ENCODE data around the gene NFATC3. TPM values are rescaled to one million over a fixed set of nuclear protein-coding genes. Genes with fewer than 3 reads are reported as not detected.

NFATC3 gene
- total RNA-seq, 1 donor from 2014 or later: 15.2 TPM

DNA sequence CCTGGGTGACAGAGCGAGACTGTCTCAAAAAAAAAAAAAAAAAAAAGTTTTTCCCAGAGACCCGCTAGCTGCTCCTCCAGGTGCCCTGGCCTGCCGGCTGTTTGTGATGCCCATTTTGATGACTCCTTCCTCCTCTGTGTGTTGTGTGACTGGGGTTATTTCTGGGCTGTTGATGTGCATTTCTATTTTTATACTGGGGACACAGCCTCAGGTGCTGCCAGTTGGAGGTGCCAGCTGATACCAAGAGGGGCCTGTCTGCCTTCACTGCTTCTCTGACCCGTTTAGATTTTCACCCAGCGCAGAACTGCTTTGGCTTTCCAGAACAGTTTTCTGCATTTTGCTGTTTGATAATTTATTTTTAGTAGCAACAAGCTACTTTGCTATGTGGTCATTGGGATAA is 166.7 kb downstream of the NFATC3 start:
- DNase-seq (ENCODE audit: low read depth): no peak
- TF ChIP-seq, protein P1, sequence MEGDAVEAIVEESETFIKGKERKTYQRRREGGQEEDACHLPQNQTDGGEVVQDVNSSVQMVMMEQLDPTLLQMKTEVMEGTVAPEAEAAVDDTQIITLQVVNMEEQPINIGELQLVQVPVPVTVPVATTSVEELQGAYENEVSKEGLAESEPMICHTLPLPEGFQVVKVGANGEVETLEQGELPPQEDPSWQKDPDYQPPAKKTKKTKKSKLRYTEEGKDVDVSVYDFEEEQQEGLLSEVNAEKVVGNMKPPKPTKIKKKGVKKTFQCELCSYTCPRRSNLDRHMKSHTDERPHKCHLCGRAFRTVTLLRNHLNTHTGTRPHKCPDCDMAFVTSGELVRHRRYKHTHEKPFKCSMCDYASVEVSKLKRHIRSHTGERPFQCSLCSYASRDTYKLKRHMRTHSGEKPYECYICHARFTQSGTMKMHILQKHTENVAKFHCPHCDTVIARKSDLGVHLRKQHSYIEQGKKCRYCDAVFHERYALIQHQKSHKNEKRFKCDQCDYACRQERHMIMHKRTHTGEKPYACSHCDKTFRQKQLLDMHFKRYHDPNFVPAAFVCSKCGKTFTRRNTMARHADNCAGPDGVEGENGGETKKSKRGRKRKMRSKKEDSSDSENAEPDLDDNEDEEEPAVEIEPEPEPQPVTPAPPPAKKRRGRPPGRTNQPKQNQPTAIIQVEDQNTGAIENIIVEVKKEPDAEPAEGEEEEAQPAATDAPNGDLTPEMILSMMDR (IDR thresholded peaks at IDR 0.05; ENCODE audit: insufficient read depth, low read length, poor library complexity, severe bottlenecking): no peak
- Histone ChIP-seq H3K4me3 (ENCODE audit: low read depth, low read length) (no peak overlapping the region), H3K27me3 (ENCODE audit: control insufficient read depth, insufficient read depth, low read length) (no peaks in the 10 kb centered on the region), H3K36me3 (ENCODE audit: control insufficient read depth, insufficient read depth, low read length) (no peaks in the 10 kb centered on the region)

DNA sequence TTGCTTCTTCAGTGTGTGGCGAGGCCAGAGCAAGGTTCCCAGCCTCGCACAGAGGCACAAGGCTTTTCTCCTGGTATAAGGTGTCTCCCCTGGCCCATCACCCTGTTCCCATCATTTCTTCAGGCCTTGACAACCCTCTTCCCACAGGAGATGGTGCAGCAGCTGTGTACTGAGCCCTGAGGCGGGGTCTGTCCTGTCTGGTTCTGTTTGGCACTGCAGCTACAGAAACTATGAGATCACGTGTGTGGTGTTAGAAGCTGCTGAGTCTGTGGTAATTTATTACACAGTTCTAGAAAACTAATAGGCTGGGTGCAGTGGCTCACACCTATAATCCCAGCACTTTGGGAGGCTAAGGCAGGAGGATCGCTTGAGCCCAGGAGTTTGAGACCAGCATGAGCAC is 167.2 kb downstream of the NFATC3 start:
- DNase-seq (ENCODE audit: low read depth): no peak

DNA sequence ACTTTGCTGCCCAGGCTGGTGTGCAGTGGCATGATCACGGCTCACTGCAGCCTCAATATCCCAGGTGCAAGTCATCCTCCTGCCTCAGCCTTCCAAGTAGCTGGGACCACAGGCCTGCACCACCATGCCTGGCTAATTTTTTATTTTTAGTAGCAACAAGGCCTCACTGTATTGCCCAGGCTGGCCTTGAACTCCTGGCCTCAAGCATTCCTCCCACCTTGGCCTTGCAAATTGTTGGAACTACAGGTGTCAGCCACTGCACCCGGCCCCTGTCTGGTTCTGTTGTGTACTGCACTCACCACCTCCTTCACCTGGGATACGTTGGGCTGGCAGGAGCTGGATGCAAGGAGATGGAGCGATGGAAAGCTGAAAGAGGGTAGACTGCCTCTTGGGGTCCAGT is 168.6 kb downstream of the NFATC3 start:
- Histone ChIP-seq H3K4me3 (ENCODE audit: low read depth, low read length) (no peak overlapping the region), H3K27me3 (ENCODE audit: control insufficient read depth, insufficient read depth, low read length) (no peaks in the 10 kb centered on the region), H3K36me3 (ENCODE audit: control insufficient read depth, insufficient read depth, low read length) (no peaks in the 10 kb centered on the region)
- DNase-seq (ENCODE audit: low read depth): no peak
- TF ChIP-seq, protein P1 (IDR thresholded peaks at IDR 0.05; ENCODE audit: insufficient read depth, low read length, poor library complexity, severe bottlenecking): no peak

More for the DNA sequence above, 167.2 kb downstream of the NFATC3 start:
- Histone ChIP-seq H3K4me3 (ENCODE audit: low read depth, low read length) (no peak overlapping the region), H3K27me3 (ENCODE audit: control insufficient read depth, insufficient read depth, low read length) (no peaks in the 10 kb centered on the region), H3K36me3 (ENCODE audit: control insufficient read depth, insufficient read depth, low read length) (no peaks in the 10 kb centered on the region)
- TF ChIP-seq, protein P1 (IDR thresholded peaks at IDR 0.05; ENCODE audit: insufficient read depth, low read length, poor library complexity, severe bottlenecking): no peak

- DNase-seq (ENCODE audit: low read depth): no peak
- H3K4me3 ChIP-seq (ENCODE audit: low read depth, low read length): no peak overlapping the region
- no peaks in the 10 kb centered on the region for H3K27me3 ChIP-seq (ENCODE audit: control insufficient read depth, insufficient read depth, low read length)
- TF ChIP-seq, protein P1 (IDR thresholded peaks at IDR 0.05; ENCODE audit: insufficient read depth, low read length, poor library complexity, severe bottlenecking): no peak
- H3K36me3 ChIP-seq (ENCODE audit: control insufficient read depth, insufficient read depth, low read length): no peaks in the 10 kb centered on the region
Observed at GRCh38 chr16:68255712-68256111, 170.5 kb downstream of the NFATC3 start.

DNA sequence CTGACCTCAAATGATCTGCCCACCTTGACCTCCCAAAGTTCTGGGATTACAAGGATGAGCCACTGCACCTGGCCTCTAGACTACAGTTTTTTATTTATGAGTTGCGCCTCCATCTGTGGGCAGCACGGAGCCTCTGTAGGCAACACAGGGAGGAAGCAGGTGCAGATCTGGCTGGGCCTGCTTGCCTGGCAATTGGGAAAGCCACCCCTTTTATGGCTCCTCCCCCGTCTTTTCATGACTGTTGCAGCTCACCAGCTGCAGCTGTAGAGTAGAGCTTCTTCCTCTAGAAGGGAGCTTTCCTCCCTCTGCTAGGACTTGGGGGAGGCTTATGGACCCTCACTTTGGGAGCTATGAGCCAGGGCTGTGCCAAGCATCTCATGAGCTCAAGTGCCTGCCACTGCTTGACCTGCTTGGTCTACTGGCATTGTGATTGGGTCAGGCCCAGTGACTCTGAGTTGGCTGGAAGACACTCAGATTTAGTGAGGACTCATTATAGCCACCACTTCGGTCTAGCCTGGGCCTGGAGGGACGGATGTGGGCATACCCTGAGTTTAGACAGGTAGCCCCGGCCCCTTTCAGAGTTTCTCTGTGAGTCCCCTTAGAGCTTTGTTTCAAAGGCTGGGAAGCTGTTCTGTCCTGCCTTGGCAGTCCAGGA is 172.2 kb downstream of the NFATC3 start:
- no peak overlapping the region for H3K4me3 ChIP-seq (ENCODE audit: low read depth, low read length)
- no peak for DNase-seq (ENCODE audit: low read depth)
- TF ChIP-seq, protein P1 (IDR thresholded peaks at IDR 0.05; ENCODE audit: insufficient read depth, low read length, poor library complexity, severe bottlenecking): no peak
- no peaks in the 10 kb centered on the region for H3K27me3 ChIP-seq (ENCODE audit: control insufficient read depth, insufficient read depth, low read length)
- H3K36me3 ChIP-seq (ENCODE audit: control insufficient read depth, insufficient read depth, low read length): no peaks in the 10 kb centered on the region

All from kidney epithelial cell (primary cell).